Tibial nerve (tissue), 4 donors: ENCODE results near the gene CEP290.

Experiments
- EP300 ChIP-seq, 2 donors: sonication (generic); formaldehyde crosslinking; IDR thresholded peaks; one replicate each; pipeline ENCODE4 v1.6.1; 2017; ENCODE audit warnings: antibody characterized with exemption in 2 of 2, mild to moderate bottlenecking in 1 of 2
- POLR2A ChIP-seq, 2 donors: fragments of 450-650 bp; IDR thresholded peaks; one replicate each; pipeline ENCODE4 v1.6.1; 2017; ENCODE audit warnings: antibody characterized with exemption in 2 of 2, mild to moderate bottlenecking in 2 of 2, moderate library complexity in 2 of 2
- TF ChIP-seq, protein P1 (sequence below), 5 experiments: fragments of 200-600 bp in 3 of 5; fragments of 450-650 bp in 2 of 5; sonication (generic) in 3 of 5; IDR thresholded peaks; one replicate each; pipeline ENCODE4 v1.5.1; 2016 to 2019; ENCODE audit warnings: antibody characterized with exemption in 5 of 5, mild to moderate bottlenecking in 3 of 5, moderate library complexity in 2 of 5

- TF ChIP-seq, protein P1, sequence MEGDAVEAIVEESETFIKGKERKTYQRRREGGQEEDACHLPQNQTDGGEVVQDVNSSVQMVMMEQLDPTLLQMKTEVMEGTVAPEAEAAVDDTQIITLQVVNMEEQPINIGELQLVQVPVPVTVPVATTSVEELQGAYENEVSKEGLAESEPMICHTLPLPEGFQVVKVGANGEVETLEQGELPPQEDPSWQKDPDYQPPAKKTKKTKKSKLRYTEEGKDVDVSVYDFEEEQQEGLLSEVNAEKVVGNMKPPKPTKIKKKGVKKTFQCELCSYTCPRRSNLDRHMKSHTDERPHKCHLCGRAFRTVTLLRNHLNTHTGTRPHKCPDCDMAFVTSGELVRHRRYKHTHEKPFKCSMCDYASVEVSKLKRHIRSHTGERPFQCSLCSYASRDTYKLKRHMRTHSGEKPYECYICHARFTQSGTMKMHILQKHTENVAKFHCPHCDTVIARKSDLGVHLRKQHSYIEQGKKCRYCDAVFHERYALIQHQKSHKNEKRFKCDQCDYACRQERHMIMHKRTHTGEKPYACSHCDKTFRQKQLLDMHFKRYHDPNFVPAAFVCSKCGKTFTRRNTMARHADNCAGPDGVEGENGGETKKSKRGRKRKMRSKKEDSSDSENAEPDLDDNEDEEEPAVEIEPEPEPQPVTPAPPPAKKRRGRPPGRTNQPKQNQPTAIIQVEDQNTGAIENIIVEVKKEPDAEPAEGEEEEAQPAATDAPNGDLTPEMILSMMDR (IDR thresholded peaks at IDR 0.05), result no peak
- TF ChIP-seq POLR2A (IDR thresholded peaks at IDR 0.05) (no peak), EP300 (IDR thresholded peaks at IDR 0.05) (no peak)
These were observed 78.5 kb downstream of the CEP290 start for GRCh38 chr12:88063375-88063774.
